HepG2 (cell line): ENCODE results near the gene ZNF581. TPM values are rescaled to one million over a fixed set of nuclear protein-coding genes. Genes with fewer than 3 reads are reported as not detected.

Experiments used
- AGO1 ChIP-seq: fragments of 200-400 bp; formaldehyde crosslinking; IDR thresholded peaks from 2 replicates; pipeline ENCODE4 v1.6.1; 2017; ENCODE audit warnings: mild to moderate bottlenecking, low read depth, low read length, moderate library complexity; ENCODE audit not compliant: poor library complexity, severe bottlenecking
- AKAP8 ChIP-seq: sonication (generic); formaldehyde crosslinking; IDR thresholded peaks from 2 replicates; pipeline ENCODE4 v1.5.1; 2020; ENCODE audit warnings: mild to moderate bottlenecking, missing genetic modification reagents
- EEA1 ChIP-seq: sonication (generic); formaldehyde crosslinking; IDR thresholded peaks from 2 replicates; pipeline ENCODE4 v1.5.1; 2020; ENCODE audit warnings: mild to moderate bottlenecking, missing genetic modification reagents, borderline replicate concordance
- HIVEP1 ChIP-seq: sonication (generic); formaldehyde crosslinking; IDR thresholded peaks from 2 replicates; pipeline ENCODE4 v1.4.0; 2020; ENCODE audit warnings: mild to moderate bottlenecking, missing genetic modification reagents
- IRF9 ChIP-seq: sonication (generic); formaldehyde crosslinking; IDR thresholded peaks from 2 replicates; pipeline ENCODE4 v1.8.0; 2022; ENCODE audit warnings: missing genetic modification reagents, mild to moderate bottlenecking, borderline replicate concordance
- KDM3A ChIP-seq: IDR thresholded peaks from 2 replicates; pipeline ENCODE4 v1.6.1; 2018; ENCODE audit warnings: low read depth, missing compliant biosample characterization
- NCOA2 ChIP-seq: sonication (generic); formaldehyde crosslinking; IDR thresholded peaks from 2 replicates; pipeline ENCODE4 v1.8.0; 2022; ENCODE audit warnings: inconsistent platforms
- PAF1 ChIP-seq: IDR thresholded peaks from 2 replicates; pipeline ENCODE4 v1.6.1; 2016; ENCODE audit warnings: missing genetic modification reagents, missing compliant biosample characterization
- RXRB ChIP-seq: IDR thresholded peaks from 2 replicates; pipeline ENCODE4 v1.6.1; 2016; ENCODE audit warnings: borderline replicate concordance, missing genetic modification reagents, missing compliant biosample characterization
- SOX5 ChIP-seq: IDR thresholded peaks from 2 replicates; pipeline ENCODE4 v1.6.1; 2016; ENCODE audit warnings: borderline replicate concordance
- SP4 ChIP-seq: sonication (generic); formaldehyde crosslinking; IDR thresholded peaks from 2 replicates; pipeline ENCODE4 v1.8.1; 2023; ENCODE audit warnings: mild to moderate bottlenecking, missing genetic modification reagents
- TGIF2 ChIP-seq: IDR thresholded peaks from 2 replicates; pipeline ENCODE4 v1.6.1; 2016; ENCODE audit warnings: control low read depth, missing compliant biosample characterization
- ZFP1 ChIP-seq: IDR thresholded peaks from 2 replicates; pipeline ENCODE4 v1.6.1; 2016
- ZNF256 ChIP-seq: sonication (generic); formaldehyde crosslinking; conservative IDR thresholded peaks from 2 replicates; pipeline ENCODE4 v1.4.0; 2020; ENCODE audit warnings: missing genetic modification reagents
- ZNF274 ChIP-seq: sonication (generic); formaldehyde crosslinking; IDR thresholded peaks from 2 replicates; pipeline ENCODE4 v1.5.1; 2020; ENCODE audit warnings: mild to moderate bottlenecking, missing genetic modification reagents
- ZNF570 ChIP-seq: sonication (generic); formaldehyde crosslinking; IDR thresholded peaks from 2 replicates; pipeline ENCODE4 v1.4.0; 2020; ENCODE audit warnings: mild to moderate bottlenecking, missing genetic modification reagents, borderline replicate concordance
- ZNF776 ChIP-seq: sonication (generic); formaldehyde crosslinking; IDR thresholded peaks from 2 replicates; pipeline ENCODE4 v1.4.0; 2020; ENCODE audit warnings: mild to moderate bottlenecking, missing genetic modification reagents
- ZSCAN30 ChIP-seq: sonication (generic); formaldehyde crosslinking; IDR thresholded peaks from 2 replicates; pipeline ENCODE4 v1.5.0; 2020; ENCODE audit warnings: mild to moderate bottlenecking, missing genetic modification reagents
- ZUFSP ChIP-seq: sonication (generic); formaldehyde crosslinking; IDR thresholded peaks from 2 replicates; pipeline ENCODE4 v1.9.0; 2021; ENCODE audit warnings: missing genetic modification reagents, mild to moderate bottlenecking, borderline replicate concordance
- polyA plus RNA-seq, 8 experiments: library from polyadenylated mRNA; depleted of rRNA in 3 of 8; stranded (reverse) in 7 of 8; unstranded in 1 of 8; fragments of >200 nt; fragmentation: Illumina TruSeq in 4 of 8; extraction: Trizol in 4 of 8; gene quantifications; 2 replicates each; pipeline versions ENCODE4 v1.2.1 to v1.2.3, GENCODE V29; 2011 to 2016; ENCODE audit warnings: low read depth in 4 of 8, missing spikeins in 1 of 8, mixed read lengths in 1 of 8; ENCODE audit not compliant: insufficient read depth in 1 of 8
- total RNA-seq, 5 experiments: library from RNA; depleted of rRNA; stranded (reverse); fragments of >200 nt; fragmentation: Illumina TruSeq; extraction: Trizol; gene quantifications; 2 replicates each; pipeline ENCODE4 v1.2.3, GENCODE V29; 2016; ENCODE audit warnings: low read depth in 1 of 5
- TF ChIP-seq, protein P1 (sequence below): sonication (generic); formaldehyde crosslinking; IDR thresholded peaks from 2 replicates; pipeline ENCODE4 v1.8.0; 2022; ENCODE audit warnings: missing genetic modification reagents, mild to moderate bottlenecking, inconsistent platforms, borderline replicate concordance
- TF ChIP-seq, protein P2 (sequence below): sonication (generic); formaldehyde crosslinking; IDR thresholded peaks from 2 replicates; pipeline ENCODE4 v1.8.1; 2023; ENCODE audit warnings: mild to moderate bottlenecking, missing genetic modification reagents
- TF ChIP-seq, protein P3 (sequence below): sonication (generic); formaldehyde crosslinking; IDR thresholded peaks from 2 replicates; pipeline ENCODE4 v1.8.0; 2022; ENCODE audit warnings: mild to moderate bottlenecking, missing genetic modification reagents, moderate library complexity

ZNF581 gene
- total and polyA plus RNA-seq, 2 of the 13 experiments (the other 11 are each of a cell fraction or from before 2014, with no cell fraction given): 19.6 to 49.5 TPM

DNA sequence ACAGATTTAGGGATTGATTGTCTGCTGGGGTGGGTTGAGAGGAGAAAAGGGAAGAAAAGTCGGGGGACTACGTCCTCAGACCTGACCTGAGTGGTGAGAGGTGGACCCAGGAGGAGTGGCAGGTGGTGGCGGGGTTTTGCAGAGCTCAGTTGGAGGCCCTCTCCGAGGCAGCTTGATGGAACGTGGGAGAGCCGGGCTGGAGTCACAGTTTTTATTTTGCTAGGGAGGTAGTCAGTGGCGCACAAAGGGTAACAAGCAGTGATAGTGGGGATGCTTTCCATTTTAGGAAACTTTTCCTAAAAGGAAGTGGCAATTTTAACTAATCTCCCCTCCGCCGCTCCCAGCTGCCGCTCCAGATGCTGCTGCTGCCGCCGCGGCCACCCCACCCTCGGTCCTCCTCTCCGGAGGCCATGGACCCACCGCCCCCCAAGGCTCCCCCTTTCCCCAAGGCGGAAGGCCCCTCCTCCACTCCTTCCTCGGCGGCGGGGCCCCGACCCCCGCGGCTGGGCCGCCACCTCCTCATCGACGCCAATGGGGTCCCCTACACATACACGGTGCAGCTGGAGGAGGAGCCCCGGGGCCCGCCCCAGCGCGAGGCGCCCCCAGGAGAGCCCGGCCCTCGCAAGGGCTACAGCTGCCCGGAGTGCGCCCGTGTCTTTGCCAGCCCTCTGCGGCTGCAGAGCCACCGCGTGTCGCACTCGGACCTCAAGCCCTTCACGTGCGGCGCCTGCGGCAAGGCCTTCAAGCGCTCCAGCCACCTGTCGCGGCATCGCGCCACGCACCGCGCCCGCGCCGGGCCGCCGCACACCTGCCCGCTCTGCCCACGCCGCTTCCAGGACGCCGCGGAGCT is 1.1 kb upstream of the ZNF581 start (continued):
- TF ChIP-seq NCOA2 (CRISPR knock-in tag) (no peak), ZNF570 (CRISPR knock-in tag) (no peak), AKAP8 (CRISPR knock-in tag) (no peak), HIVEP1 (CRISPR knock-in tag) (no peak), ZUFSP (CRISPR knock-in tag) (no peak), EEA1 (CRISPR knock-in tag) (no peak), PAF1 (CRISPR knock-in tag) (no peak), SP4 (CRISPR knock-in tag) (peak; percentile 17; the same call in 1 of the 2 replicates), IRF9 (no peak), TGIF2 (no peak), RXRB (CRISPR knock-in tag) (no peak), ZNF776 (CRISPR knock-in tag) (no peak), ZSCAN30 (no peak), ZFP1 (CRISPR knock-in tag) (no peak), AGO1 (no peak), KDM3A (CRISPR knock-in tag) (no peak), SOX5 (CRISPR knock-in tag) (no peak), ZNF256 (no peak), ZNF274 (no peak)
- TF ChIP-seq, protein P1, sequence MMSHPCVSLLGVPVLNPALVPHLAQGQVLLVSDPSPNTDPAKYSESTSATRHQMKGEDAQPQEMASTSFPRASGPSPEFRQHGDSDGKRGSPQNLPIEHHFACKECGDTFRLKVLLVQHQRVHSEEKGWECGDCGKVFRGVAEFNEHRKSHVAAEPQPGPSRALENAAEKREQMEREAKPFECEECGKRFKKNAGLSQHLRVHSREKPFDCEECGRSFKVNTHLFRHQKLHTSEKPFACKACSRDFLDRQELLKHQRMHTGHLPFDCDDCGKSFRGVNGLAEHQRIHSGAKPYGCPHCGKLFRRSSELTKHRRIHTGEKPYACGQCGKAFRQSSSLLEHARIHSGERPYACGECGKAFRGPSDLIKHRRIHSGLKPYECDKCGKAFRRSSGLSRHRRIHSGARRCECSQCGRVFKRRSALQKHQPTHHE (CRISPR knock-in tag): no peak
- TF ChIP-seq, protein P2, sequence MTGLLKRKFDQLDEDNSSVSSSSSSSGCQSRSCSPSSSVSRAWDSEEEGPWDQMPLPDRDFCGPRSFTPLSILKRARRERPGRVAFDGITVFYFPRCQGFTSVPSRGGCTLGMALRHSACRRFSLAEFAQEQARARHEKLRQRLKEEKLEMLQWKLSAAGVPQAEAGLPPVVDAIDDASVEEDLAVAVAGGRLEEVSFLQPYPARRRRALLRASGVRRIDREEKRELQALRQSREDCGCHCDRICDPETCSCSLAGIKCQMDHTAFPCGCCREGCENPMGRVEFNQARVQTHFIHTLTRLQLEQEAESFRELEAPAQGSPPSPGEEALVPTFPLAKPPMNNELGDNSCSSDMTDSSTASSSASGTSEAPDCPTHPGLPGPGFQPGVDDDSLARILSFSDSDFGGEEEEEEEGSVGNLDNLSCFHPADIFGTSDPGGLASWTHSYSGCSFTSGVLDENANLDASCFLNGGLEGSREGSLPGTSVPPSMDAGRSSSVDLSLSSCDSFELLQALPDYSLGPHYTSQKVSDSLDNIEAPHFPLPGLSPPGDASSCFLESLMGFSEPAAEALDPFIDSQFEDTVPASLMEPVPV (CRISPR knock-in tag): no peak
- TF ChIP-seq, protein P3, sequence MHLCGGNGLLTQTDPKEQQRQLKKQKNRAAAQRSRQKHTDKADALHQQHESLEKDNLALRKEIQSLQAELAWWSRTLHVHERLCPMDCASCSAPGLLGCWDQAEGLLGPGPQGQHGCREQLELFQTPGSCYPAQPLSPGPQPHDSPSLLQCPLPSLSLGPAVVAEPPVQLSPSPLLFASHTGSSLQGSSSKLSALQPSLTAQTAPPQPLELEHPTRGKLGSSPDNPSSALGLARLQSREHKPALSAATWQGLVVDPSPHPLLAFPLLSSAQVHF (CRISPR knock-in tag): peak; percentile 87
